ENCODE results near the gene S1PR2.
"Not testable (repeated sequence)": the region's sequence is repeated elsewhere in the genome, so short reads cannot be mapped to it uniquely, and the experiment has no call there.

S1PR2 gene

GRCh38 chr19:10254244-10254643, 23.1 kb upstream of the S1PR2 start:
- no peak for DNase-seq (ENCODE audit: low read depth in 2 of 2)

GRCh38 chr19:10252707-10253106, 21.6 kb upstream of the S1PR2 start:
- DNase-seq (ENCODE audit: low read depth in 2 of 2): no peak

DNA sequence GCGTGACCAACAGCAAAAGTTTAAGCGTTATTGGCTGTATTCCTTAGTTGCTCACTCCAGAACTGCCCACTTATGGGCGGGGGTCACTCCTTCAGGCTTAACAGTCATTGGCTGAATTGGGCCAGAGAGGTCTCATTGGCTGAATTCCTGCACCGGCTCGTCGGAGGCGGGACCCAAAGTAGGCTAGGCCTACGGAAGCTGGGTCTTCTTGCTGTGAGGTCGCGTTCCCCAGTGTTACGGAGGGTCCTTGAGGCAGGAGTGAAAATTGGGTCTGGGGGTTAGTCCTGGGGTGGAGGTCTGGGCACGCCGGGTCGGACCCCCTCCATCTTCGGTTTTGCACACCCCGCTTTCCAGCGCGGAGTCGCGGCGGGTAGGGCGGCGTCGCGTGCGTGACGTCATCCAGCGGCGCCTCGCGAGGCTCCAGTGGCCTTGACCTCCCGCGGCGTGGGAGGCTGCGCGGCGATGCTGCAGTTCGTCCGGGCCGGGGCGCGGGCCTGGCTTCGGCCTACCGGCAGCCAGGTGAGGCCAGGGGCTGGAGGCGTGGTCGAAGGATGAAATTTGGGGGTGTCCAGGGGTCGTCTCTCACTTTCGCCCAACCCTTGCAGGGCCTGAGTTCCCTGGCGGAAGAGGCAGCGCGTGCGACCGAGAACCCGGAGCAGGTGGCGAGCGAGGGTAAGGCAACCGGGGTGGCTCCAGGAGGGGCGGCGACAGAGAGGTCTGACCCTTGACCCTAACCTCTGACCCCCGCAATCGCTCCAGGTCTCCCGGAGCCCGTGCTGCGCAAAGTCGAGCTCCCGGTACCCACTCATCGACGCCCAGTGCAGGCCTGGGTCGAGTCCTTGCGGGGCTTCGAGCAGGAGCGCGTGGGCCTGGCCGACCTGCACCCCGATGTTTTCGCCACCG, 20.9 kb upstream of the S1PR2 start, which contains the start of gene MRPL4:
TSS of gene MRPL4 (plus strand) at position 423 of the 903 bp plus-strand sequence. CDS start at position 463, 40 bp downstream.
- DNase-seq (ENCODE audit: low read depth in 2 of 2): peak; percentile 88 to 94

DNA sequence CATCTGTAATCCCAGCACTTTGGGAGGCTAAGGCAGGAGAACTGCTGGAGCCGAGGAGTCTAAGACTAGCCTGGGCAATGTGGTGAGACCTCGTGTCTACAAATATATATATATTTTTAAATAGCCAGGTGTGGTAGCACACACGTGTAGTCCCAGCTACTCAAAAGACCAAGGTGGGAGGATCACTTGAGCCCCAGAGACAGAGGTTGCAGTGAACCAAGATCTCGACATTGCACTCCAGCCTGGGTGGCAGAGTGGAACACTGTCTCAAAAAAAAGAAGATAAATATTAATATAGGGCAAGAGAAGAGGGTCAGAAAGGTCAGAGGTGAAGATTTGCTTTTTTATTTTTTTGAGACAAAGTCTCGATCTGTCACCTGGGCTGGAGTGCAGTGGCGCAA, 15.4 kb upstream of the S1PR2 start:
- no peak for DNase-seq (ENCODE audit: low read depth in 2 of 2)

DNA sequence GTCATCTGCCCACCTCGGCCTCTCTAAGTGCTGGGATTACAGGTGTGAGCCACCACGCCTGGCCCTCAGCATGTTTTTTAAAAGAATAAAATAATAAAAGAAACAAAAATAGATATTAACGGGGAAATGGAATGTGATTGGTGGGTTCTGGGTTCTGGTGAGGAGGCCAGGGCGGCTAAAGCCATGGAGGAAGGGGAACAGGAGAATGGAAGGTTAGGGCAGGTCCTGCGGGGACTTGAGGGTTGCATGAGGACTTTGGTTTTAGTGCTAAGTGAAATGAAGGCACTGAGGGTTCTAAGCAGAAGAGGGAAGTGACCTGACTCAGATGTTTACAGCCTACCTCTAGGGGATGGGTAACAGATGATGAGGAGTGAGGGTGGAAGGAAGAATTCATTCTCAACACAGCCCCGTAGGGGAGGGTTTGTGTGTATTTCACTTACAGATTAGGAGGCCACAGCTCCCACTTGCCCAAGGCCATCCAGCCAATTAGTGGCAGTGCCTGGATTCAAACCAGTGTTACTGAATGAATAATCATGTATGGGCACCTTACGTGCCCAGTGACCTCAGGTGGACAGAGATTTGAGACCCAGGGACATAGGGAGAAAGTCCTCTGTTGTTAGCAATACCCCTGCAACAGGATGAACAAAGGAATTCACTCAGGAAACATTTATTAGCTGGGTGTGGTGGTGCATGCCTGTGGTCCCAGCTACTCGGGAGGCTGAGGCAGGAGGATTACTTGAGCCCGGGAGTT, 14.2 kb upstream of the S1PR2 start:
- no peak for DNase-seq (ENCODE audit: low read depth in 2 of 2)

DNA sequence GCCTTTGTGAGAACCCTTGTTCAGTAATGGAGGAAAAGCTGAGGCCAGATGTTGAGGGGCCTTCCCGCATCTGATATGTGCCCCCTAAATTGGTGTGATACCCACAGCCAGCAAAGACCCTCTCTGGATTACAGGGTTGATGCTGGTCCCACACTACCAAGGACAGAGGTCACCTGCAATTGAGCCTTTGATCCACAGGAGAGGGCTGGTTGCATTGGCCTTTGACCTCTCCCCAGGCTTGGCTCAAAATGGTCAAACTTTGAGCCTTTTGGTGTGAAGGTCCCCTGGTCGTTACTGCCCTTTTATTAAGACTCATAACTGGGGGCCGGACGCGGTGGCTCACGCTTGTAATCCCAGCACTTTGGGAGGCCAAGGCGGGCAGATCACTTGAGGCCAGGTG, 12.5 kb upstream of the S1PR2 start:
- no peak for DNase-seq (ENCODE audit: low read depth in 2 of 2)

- not testable (repeated sequence) for DNase-seq (ENCODE audit: low read depth in 2 of 2)
Measured at GRCh38 chr19:10241826-10242449, 10.8 kb upstream of the S1PR2 start.

- DNase-seq (ENCODE audit: low read depth in 2 of 2): no peak
Measured at GRCh38 chr19:10238172-10238783, 7.1 kb upstream of the S1PR2 start.

- DNase-seq (ENCODE audit: low read depth in 2 of 2): no peak
Measured at GRCh38 chr19:10237702-10238101, 6.6 kb upstream of the S1PR2 start.

GRCh38 chr19:10235409-10235808, 4.3 kb upstream of the S1PR2 start:
- not testable (repeated sequence) for DNase-seq (ENCODE audit: low read depth in 2 of 2)

DNA sequence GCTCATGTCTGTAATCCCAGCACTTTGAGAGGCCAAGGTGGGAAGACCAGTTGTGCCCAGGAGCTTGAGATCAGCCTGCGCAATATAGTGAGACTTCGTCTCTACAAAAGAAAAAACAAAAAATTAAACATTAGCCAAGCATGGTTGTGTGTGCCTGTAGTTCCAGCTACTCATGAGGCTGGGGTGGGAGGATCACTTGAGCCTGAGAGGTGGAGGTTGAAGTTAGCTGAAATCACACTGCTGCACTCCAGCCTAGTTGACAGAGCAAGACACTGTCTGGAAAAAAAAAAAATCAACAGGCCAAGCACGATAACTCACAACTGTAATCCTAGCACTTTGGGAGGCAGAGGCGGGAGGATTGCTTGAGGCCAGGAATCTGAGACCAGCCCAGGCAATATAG, 3.9 kb upstream of the S1PR2 start:
- no peak for DNase-seq (ENCODE audit: low read depth in 2 of 2)

DNA sequence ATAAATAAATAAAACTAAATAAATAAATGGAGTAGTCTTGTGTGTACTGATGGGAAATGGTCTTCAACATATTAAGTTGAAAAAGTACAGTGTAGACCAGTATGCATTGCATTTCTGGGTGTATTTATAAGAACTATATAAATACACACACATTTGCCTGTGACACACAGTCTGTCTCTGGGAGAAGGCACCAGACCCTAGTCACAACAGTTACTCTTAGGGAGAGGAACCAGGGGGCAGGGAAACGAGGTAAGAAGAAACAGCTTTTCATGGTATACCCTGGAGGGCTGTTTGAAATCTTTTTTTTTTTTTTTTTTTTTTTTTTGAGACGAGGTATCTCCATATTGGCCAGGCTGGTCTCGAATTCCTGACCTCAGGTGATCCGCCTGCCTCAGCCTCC, 2.8 kb upstream of the S1PR2 start:
- no peak for DNase-seq (ENCODE audit: low read depth in 2 of 2)

DNA sequence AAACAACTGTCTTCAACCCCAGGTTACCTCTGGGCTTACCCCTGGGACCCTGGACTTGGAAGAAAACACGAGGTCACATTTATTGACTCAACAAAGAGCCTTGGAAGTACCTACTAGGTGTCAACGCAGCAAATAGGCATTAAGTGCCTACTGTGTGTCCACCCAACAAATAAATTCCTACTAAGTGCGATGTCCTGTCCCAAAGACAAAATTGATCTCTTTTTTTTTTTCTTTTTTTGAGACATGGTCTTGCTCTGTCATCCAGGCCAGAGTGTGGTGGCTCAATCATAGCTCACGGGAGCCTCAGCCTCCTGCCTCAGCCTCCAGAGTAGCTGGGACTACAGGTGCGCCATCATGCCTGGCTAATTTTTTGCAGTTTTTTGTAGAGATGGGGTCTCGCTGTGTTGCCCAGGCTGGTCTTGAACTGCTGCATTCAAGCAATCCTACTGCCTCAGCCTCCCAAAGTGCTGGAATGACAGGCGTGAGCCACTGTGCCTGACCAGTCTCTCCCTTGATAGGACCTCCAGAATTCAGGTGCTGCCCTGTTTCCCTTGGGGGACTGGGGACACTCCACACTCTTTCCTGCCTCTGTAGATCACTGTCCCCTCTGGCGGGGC, 589 bp upstream of the S1PR2 start:
- DNase-seq (ENCODE audit: low read depth in 2 of 2): no peak

GRCh38 chr19:10230173-10230860, 814 bp downstream of the S1PR2 start:
- peak in 1 of 2 donors; percentile 38 for DNase-seq (ENCODE audit: low read depth in 2 of 2)

GRCh38 chr19:10228920-10229319, 2.2 kb downstream of the S1PR2 start:
- DNase-seq (ENCODE audit: low read depth in 2 of 2): no peak

DNA sequence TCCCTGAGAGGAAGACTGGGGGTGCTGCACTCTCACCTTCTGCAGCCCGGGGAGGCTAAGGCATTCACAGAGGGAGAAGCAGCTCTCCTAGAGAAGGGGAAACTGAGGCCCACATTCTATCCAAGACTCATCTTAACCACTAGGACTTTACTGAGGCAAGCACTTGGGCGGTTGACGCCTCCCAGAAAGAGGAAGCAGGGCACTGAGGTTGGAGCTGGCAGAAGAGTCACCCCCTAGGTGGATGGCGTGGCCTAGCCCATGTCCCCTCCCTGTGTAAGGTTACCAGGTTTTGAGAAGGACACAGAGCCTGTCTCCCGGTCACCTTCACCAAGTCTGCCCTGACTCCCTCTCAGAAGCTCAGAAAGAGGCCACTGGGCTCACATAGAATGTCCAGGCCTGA, 2.7 kb downstream of the S1PR2 start:
- no peak for DNase-seq (ENCODE audit: low read depth in 2 of 2)

DNA sequence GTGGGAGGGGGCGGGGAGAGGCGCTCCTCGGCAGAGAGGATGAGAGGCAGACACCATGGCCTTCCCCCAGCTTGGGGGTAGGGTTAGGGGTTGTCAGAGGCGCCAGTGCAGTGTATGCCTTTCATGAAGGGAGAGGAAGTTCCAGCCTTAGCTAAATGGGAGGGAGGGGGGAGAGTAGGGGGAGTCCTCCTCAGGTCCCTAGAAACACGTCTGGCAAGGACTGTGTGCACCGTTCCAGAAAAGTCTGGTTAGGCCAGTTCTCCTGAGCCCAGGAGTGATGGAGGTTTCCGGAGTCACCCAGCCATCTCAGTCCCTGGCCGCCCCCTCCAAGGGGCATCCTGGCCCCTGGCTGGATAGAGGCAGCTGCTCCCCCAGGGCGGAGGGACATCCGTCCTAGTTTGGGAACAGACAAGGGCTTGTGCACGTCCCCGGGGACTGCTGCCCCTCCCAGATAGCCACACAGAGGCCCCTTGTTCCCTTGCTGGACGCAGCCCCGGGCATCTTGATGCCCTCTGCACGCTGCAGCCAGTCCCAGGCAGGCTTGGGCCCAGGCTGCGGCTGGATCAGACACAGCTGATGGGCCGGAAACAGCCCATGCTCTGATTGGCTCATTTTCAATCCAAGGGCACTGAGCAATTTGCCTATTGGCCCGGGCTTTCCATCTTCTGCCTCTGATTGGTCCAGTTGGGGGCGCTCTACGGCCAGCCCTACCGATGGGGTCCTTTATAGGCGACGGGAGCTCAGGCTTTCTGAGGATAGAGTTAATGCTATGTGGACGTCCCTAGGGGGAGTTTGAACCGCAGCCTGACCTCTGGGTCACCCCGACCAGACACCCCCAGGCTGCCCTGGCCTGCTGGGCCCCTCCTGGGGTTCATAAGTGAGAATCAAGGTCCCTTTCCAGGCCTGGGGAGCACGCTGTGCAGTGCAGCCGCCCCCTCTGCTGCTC, 3.8 kb downstream of the S1PR2 start:
- DNase-seq (ENCODE audit: low read depth in 2 of 2): no peak

DNA sequence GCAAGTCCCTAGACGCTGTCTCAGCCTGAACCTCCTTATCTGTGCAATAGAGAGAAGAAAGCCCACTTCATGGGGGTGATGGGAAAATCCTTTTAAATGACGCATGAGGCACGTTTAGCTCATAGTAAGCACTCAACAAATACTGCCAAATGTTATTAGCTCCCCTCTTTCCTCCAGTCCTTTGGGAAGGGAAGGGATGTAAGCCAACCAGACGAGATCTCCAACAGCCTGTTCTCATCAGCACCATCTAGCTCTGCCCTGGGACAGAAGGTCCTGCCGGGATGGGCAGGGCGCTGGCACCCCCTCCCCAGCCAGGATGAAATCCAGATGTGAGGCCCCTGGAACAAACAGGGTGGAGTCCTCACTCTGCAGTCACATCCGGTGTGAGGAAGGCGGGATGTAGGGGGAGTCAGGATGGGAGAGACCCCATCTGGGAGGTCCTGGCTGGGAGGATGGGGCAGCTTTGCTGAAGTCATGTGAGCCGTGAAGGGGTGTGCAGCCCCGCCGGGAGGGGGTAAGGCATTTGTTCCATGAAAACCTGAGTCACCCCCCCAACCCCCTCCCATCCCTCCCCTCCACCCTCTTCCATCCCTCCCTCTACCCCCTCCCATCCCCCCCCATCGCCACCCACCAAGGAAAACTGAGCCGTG, 4.6 kb downstream of the S1PR2 start:
- DNase-seq (ENCODE audit: low read depth in 2 of 2): no peak

- DNase-seq (ENCODE audit: low read depth in 2 of 2): no peak
Measured at GRCh38 chr19:10226021-10226375, 5.1 kb downstream of the S1PR2 start.

All from stimulated activated CD4-positive, alpha-beta T cell treated with anti-CD3 and anti-CD28 coated beads, Interleukin-4, amount 100 ng/mL, for 48 hours (primary cell).